GM12892 (cell line): ENCODE measurements around the gene PKP1.

ENCODE experiments used
- POLR2A ChIP-seq: IDR thresholded peaks from 2 replicates; pipeline ENCODE4 v1.6.1; 2011; ENCODE audit warnings: low read depth, low read length, control low read depth
- POLR2AphosphoS5 ChIP-seq: IDR thresholded peaks from 2 replicates; pipeline ENCODE4 v1.6.1; 2011; ENCODE audit warnings: low read depth, low read length, control low read depth
- TAF1 ChIP-seq: IDR thresholded peaks from 2 replicates; pipeline ENCODE4 v1.6.1; 2011; ENCODE audit warnings: low read depth, mild to moderate bottlenecking, control low read depth, low read length, borderline replicate concordance

DNA sequence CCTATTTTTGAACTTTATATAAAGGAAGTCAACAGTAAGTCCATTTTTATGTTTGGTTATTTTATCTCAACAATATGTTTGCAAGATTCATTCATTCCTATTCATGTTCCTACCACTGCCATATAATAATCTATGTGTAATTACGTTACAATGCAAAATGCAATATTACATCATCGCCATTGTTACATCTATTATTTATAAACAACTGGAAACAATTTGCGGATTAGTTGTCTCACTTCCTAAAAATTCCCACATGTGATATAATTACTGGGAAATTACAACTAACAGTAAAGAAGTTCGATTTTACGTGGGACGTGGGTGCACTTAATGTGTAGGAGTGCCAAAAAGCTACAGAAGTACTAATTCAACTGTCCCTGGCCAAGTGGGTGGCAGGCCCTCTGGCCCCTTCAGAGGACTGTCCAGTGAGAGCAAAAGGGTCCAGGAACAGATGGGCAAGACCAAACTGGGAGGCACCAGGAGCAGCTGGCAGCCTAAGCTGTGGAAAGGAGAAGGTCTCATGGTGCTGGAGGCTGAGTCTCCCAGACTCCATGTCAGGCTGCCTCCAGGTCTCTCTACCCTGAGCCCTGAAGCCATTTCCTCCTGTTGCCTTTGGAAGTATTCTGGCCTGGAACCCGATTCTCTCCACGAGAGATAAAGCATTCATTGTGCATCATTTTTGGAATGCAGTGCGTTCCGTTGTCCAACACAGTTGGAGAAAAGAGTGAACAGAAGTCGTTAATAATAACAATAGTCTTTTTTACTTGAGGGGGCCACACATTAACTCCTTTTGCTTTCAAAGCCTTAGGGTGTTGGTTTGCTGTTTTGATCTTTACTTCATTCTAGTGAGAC is 51.2 kb downstream of the PKP1 start:
- no peak for TF ChIP-seq POLR2AphosphoS5
- TF ChIP-seq POLR2A, result no peak
- TF ChIP-seq TAF1, result no peak
